Activated CD8-positive, alpha-beta memory T cell treated with anti-CD3 and anti-CD28 coated beads for 36 hours (primary cell): ENCODE measurements around the gene JMJD7. TPM values are rescaled to one million over a fixed set of nuclear protein-coding genes. Genes with fewer than 3 reads are reported as not detected.

Source experiments
- CTCF ChIA-PET: fragments of 350-600 bp; sonication (Branson Sonifier 250); formaldehyde crosslinking; loops from one replicate; lab custom pipeline; 2021; ENCODE audit warnings: antibody characterized with exemption; lab: Charles Lee
- POLR2A ChIA-PET: fragments of 350-600 bp; sonication (Branson Sonifier 250); formaldehyde crosslinking; loops from one replicate; lab custom pipeline; 2021; ENCODE audit warnings: antibody characterized with exemption; lab: Charles Lee
- total RNA-seq, 2 experiments: library from RNA; stranded (reverse); gene quantifications; one replicate each; pipeline ENCODE4 v1.2.3, GENCODE V29; 2021

JMJD7 gene
- 10 to 100 TPM; 16.2 to 16.3 TPM for total RNA-seq

GRCh38 chr15:41827880-41828806 lies at the start of gene JMJD7:
Gene JMJD7, plus strand, starts transcription at chr15:41828092. Its CDS starts 33 bp downstream, at chr15:41828125.
- ChIA-PET POLR2A (no interaction called here), CTCF (interaction anchor here (1.0 to 1.5 kb wide), 4 partner anchors 15 to 270 kb away, joined by 3 to 5 read pairs (median 3); no protein-coding TSS in a partner anchor)

- ChIA-PET POLR2A (no interaction called here), CTCF (interaction anchor here (3.8 kb wide), 1 partner anchor 33 kb away, joined by 14 read pairs; no protein-coding TSS in a partner anchor)
These were observed 49.4 kb upstream of the JMJD7 start for GRCh38 chr15:41778521-41778920.

- ChIA-PET CTCF (interaction anchor here (3.8 kb wide), 1 partner anchor 31 kb away, joined by 14 read pairs; no protein-coding TSS in a partner anchor), POLR2A (no interaction called here)
These were observed 48.2 kb upstream of the JMJD7 start for GRCh38 chr15:41779662-41780157.

GRCh38 chr15:41780266-41780665 lies 47.6 kb upstream of the JMJD7 start:
- POLR2A ChIA-PET: no interaction called here

GRCh38 chr15:41780727-41781126 lies 47.2 kb upstream of the JMJD7 start:
- ChIA-PET POLR2A (no interaction called here), CTCF (no interaction called here)

More at GRCh38 chr15:41780266-41780665, 47.6 kb upstream of the JMJD7 start:
- CTCF ChIA-PET: no interaction called here

GRCh38 chr15:41782371-41783282 lies 45.3 kb upstream of the JMJD7 start:
- ChIA-PET POLR2A (no interaction called here), CTCF (interaction anchor here (1.3 kb wide), 1 partner anchor 29 kb away, joined by 5 read pairs; no protein-coding TSS in a partner anchor)

GRCh38 chr15:41783296-41783695 lies 44.6 kb upstream of the JMJD7 start:
- POLR2A ChIA-PET: no interaction called here
- CTCF ChIA-PET: interaction anchor here (1.3 kb wide), 1 partner anchor 29 kb away, joined by 5 read pairs; no protein-coding TSS in a partner anchor

- ChIA-PET CTCF (interaction anchor here (1.3 to 4.1 kb wide), 2 partner anchors 15 to 184 kb away, joined by 3 to 12 read pairs; partner anchors contain the start of gene MAPKBP1), POLR2A (no interaction called here)
These were observed 39.6 kb upstream of the JMJD7 start for GRCh38 chr15:41788262-41788661.

- CTCF ChIA-PET: interaction anchor here (1.3 to 4.1 kb wide), 2 partner anchors 16 to 185 kb away, joined by 3 to 12 read pairs; partner anchors contain the start of gene MAPKBP1
- POLR2A ChIA-PET: no interaction called here
These were observed 38.7 kb upstream of the JMJD7 start for GRCh38 chr15:41789236-41789635.

GRCh38 chr15:41789662-41790061 lies 38.2 kb upstream of the JMJD7 start:
- ChIA-PET CTCF (interaction anchor here (1.3 to 4.1 kb wide), 2 partner anchors 16 to 186 kb away, joined by 3 to 12 read pairs; partner anchors contain the start of gene MAPKBP1), POLR2A (no interaction called here)

GRCh38 chr15:41790169-41790568 lies 37.7 kb upstream of the JMJD7 start:
- POLR2A ChIA-PET: interaction anchor here (0.6 kb wide), 1 partner anchor 8 kb away, joined by 4 read pairs; no protein-coding TSS in a partner anchor
- CTCF ChIA-PET: interaction anchor here (4.1 kb wide), 1 partner anchor 17 kb away, joined by 12 read pairs; the partner anchor contains the start of gene MAPKBP1

GRCh38 chr15:41790756-41791546 lies 36.9 kb upstream of the JMJD7 start:
- POLR2A ChIA-PET: interaction anchor here (0.6 kb wide), 1 partner anchor 9 kb away, joined by 4 read pairs; no protein-coding TSS in a partner anchor
- CTCF ChIA-PET: interaction anchor here (0.8 to 4.1 kb wide), 2 partner anchors 18 to 114 kb away, joined by 3 to 12 read pairs; partner anchors contain the start of gene MAPKBP1

- POLR2A ChIA-PET: no interaction called here
- CTCF ChIA-PET: interaction anchor here (0.8 to 4.1 kb wide), 2 partner anchors 18 to 113 kb away, joined by 3 to 12 read pairs; partner anchors contain the start of gene MAPKBP1
These were observed 36.4 kb upstream of the JMJD7 start for GRCh38 chr15:41791547-41791937.

- ChIA-PET POLR2A (no interaction called here), CTCF (interaction anchor here (4.1 kb wide), 1 partner anchor 19 kb away, joined by 12 read pairs; the partner anchor contains the start of gene MAPKBP1)
These were observed 35.8 kb upstream of the JMJD7 start for GRCh38 chr15:41792000-41792637.

- CTCF ChIA-PET: interaction anchor here (1.1 to 1.5 kb wide), 2 partner anchors 17 to 190 kb away, joined by 4 to 5 read pairs; no protein-coding TSS in a partner anchor
- POLR2A ChIA-PET: no interaction called here
These were observed 33.8 kb upstream of the JMJD7 start for GRCh38 chr15:41794081-41794480.

- POLR2A ChIA-PET: no interaction called here
- CTCF ChIA-PET: no interaction called here
These were observed 31.7 kb upstream of the JMJD7 start for GRCh38 chr15:41795996-41796856.
